Gastrocnemius medialis (tissue), 4 donors: Measurements from ENCODE around the gene TOPAZ1. TPM values are rescaled to one million over a fixed set of nuclear protein-coding genes. Genes with fewer than 3 reads are reported as not detected.

Experiments used
- ATAC-seq, 2 donors: fragments of 150-250 bp; one replicate each; pipeline ENCODE4 v1.9.1; 2016
- DNase-seq, 2 donors: peaks; one replicate each; pipeline ENCODE4 v3.0.0-alpha.2; 2019
- H3K27ac ChIP-seq, 4 donors: fragments of 200-600 bp; sonication (generic); 1 replicate in 1 of 4; 2 replicates in 3 of 4; pipeline ENCODE4 v1.5.1; 2016 to 2018; ENCODE audit warnings: mild to moderate bottlenecking in 2 of 4, moderate library complexity in 1 of 4
- H3K27me3 ChIP-seq, 3 donors: fragments of 200-600 bp; sonication (generic) in 2 of 3; 1 replicate in 1 of 3; 2 replicates in 2 of 3; pipeline versions ENCODE4 v1.5.1 to v1.6.0; 2016 to 2019; ENCODE audit warnings: mild to moderate bottlenecking in 1 of 3, moderate library complexity in 1 of 3
- H3K36me3 ChIP-seq, 2 donors: fragments of 200-600 bp; sonication (generic) in 1 of 2; one replicate each; pipeline ENCODE4 v1.5.1; 2017 to 2018
- H3K4me1 ChIP-seq, 2 donors: fragments of 200-600 bp; sonication (generic) in 1 of 2; one replicate each; pipeline ENCODE4 v1.5.1; 2016 to 2017; ENCODE audit warnings: mild to moderate bottlenecking in 2 of 2
- H3K4me3 ChIP-seq, 4 donors: fragments of 200-600 bp; sonication (generic) in 3 of 4; 1 replicate in 1 of 4; 2 replicates in 3 of 4; pipeline ENCODE4 v1.5.1; 2016 to 2019; ENCODE audit warnings: mild to moderate bottlenecking in 2 of 4
- H3K9me3 ChIP-seq, 3 donors: fragments of 200-600 bp; sonication (generic) in 2 of 3; 1 replicate in 1 of 3; 2 replicates in 2 of 3; pipeline ENCODE4 v1.5.1; 2016 to 2019
- CTCF ChIP-seq, 5 experiments: fragments of 450-650 bp in 3 of 5; fragments of 200-600 bp in 2 of 5; sonication (generic) in 2 of 5; IDR thresholded peaks in 4 of 5; conservative IDR thresholded peaks in 1 of 5; 1 replicate in 4 of 5; 2 replicates in 1 of 5; pipeline ENCODE4 v1.5.1; 2016 to 2019; ENCODE audit warnings: antibody characterized with exemption in 5 of 5, mild to moderate bottlenecking in 3 of 5, moderate library complexity in 3 of 5
- POLR2A ChIP-seq, 2 donors: fragments of 450-650 bp; IDR thresholded peaks; one replicate each; pipeline ENCODE4 v1.6.1; 2017; ENCODE audit warnings: antibody characterized with exemption in 2 of 2, mild to moderate bottlenecking in 2 of 2, moderate library complexity in 2 of 2
- in situ Hi-C, 4 donors: fragments of 200-750 bp; cut with MboI; loops; one replicate each; pipeline versions ENCODE4 v1.15.0 to v1.8.0; 2017; ENCODE audit warnings: low sequenced_read_pairs in 4 of 4
- intact Hi-C: fragments of 100-400 bp; cut with DNase I; formaldehyde crosslinking; loops from one replicate; pipeline ENCODE4 v1.15.1; 2023; ENCODE audit warnings: low total_unique reads
- total RNA-seq, 4 donors: library from RNA; depleted of rRNA; stranded (reverse); fragments of >200 nt; gene quantifications; one replicate each; pipeline versions ENCODE4 v1.1.0 to v1.2.3, GENCODE V29; 2016

Gene TOPAZ1
- total RNA-seq, 4 donors from 2014 or later, result not detected

GRCh38 chr3:44318891-44319311 is 77.2 kb downstream of the TOPAZ1 start:
- ATAC-seq, result no peak

GRCh38 chr3:44321335-44321734 is 79.6 kb downstream of the TOPAZ1 start:
- intact Hi-C loops (loop anchor here (5.0 to 10.0 kb wide), 5 partner anchors 36 to 593 kb away; partner anchors contain the start of gene TMEM42), in situ Hi-C loops (loop anchor here in 2 of 4 donors (10.0 to 25.0 kb wide), 2 partner anchors 166 to 303 kb away; partner anchors contain the start of genes ZNF197 (in 1 of the 2) and ZNF445 (in 1 of the 2))
- no peaks in the 10 kb centered on the region for H3K27me3 ChIP-seq
- DNase-seq (no peak), ATAC-seq (no peak)
- no peaks in the 10 kb centered on the region for H3K9me3 ChIP-seq
- H3K27ac ChIP-seq, result no peak overlapping the region
- no peak overlapping the region for H3K4me3 ChIP-seq
- peaks cover 0 to 2% of the 10 kb centered on the region in 2 donors for H3K4me1 ChIP-seq
- TF ChIP-seq POLR2A (IDR thresholded peaks at IDR 0.05) (no peak), CTCF (IDR thresholded peaks at IDR 0.05 in 4 of 5, conservative IDR thresholded peaks at IDR 0.05 in 1 of 5) (no peak)
- no peaks in the 10 kb centered on the region for H3K36me3 ChIP-seq

More at GRCh38 chr3:44318891-44319311, 77.2 kb downstream of the TOPAZ1 start:
- no peaks in the 10 kb centered on the region for H3K27me3 ChIP-seq
- DNase-seq, result no peak
- H3K9me3 ChIP-seq, result no peaks in the 10 kb centered on the region
- TF ChIP-seq CTCF (IDR thresholded peaks at IDR 0.05 in 4 of 5, conservative IDR thresholded peaks at IDR 0.05 in 1 of 5) (no peak), POLR2A (IDR thresholded peaks at IDR 0.05) (no peak)
- H3K4me3 ChIP-seq, result no peak overlapping the region
- in situ Hi-C loops, result loop anchor here in 1 of 4 donors (25.0 kb wide), 1 partner anchor 168 kb away; the partner anchor contains the start of gene ZNF445
- H3K27ac ChIP-seq, result no peak overlapping the region
- peaks cover 0 to 2% of the 10 kb centered on the region in 2 donors for H3K4me1 ChIP-seq
- intact Hi-C loops, result no loop called here
- H3K36me3 ChIP-seq, result no peaks in the 10 kb centered on the region

GRCh38 chr3:44323341-44323955 is 81.8 kb downstream of the TOPAZ1 start:
- peaks cover 0 to 2% of the 10 kb centered on the region in 2 donors for H3K4me1 ChIP-seq
- H3K36me3 ChIP-seq, result no peaks in the 10 kb centered on the region
- peak; percentile 17 to 46 for DNase-seq
- peak; percentile 47 to 80 for ATAC-seq
- in situ Hi-C loops (loop anchor here in 2 of 4 donors (10.0 to 25.0 kb wide), 2 partner anchors 164 to 301 kb away; partner anchors contain the start of genes ZNF197 (in 1 of the 2) and ZNF445 (in 1 of the 2)), intact Hi-C loops (loop anchor here (5.0 to 10.0 kb wide), 5 partner anchors 34 to 591 kb away; partner anchors contain the start of gene TMEM42)
- TF ChIP-seq CTCF (IDR thresholded peaks at IDR 0.05 in 4 of 5, conservative IDR thresholded peaks at IDR 0.05 in 1 of 5) (peak; percentile 61 to 83 (median 76)), POLR2A (IDR thresholded peaks at IDR 0.05) (no peak)
- H3K27me3 ChIP-seq, result no peaks in the 10 kb centered on the region
- no peaks in the 10 kb centered on the region for H3K9me3 ChIP-seq
- no peak overlapping the region for H3K27ac ChIP-seq
- no peak overlapping the region for H3K4me3 ChIP-seq

GRCh38 chr3:44324584-44324983 is 82.9 kb downstream of the TOPAZ1 start:
- Histone ChIP-seq H3K4me3 (no peak overlapping the region), H3K27ac (no peak overlapping the region), H3K36me3 (no peaks in the 10 kb centered on the region), H3K4me1 (peaks cover 0 to 2% of the 10 kb centered on the region in 2 donors), H3K9me3 (no peaks in the 10 kb centered on the region), H3K27me3 (no peaks in the 10 kb centered on the region)
- intact Hi-C loops (loop anchor here (5.0 to 10.0 kb wide), 5 partner anchors 33 to 590 kb away; partner anchors contain the start of gene TMEM42), in situ Hi-C loops (loop anchor here in 2 of 4 donors (10.0 to 25.0 kb wide), 2 partner anchors 163 to 300 kb away; partner anchors contain the start of genes ZNF197 (in 1 of the 2) and ZNF445 (in 1 of the 2))
- ATAC-seq (no peak), DNase-seq (no peak)
- no peak for TF ChIP-seq POLR2A (IDR thresholded peaks at IDR 0.05)
- no peak for TF ChIP-seq CTCF (IDR thresholded peaks at IDR 0.05 in 4 of 5, conservative IDR thresholded peaks at IDR 0.05 in 1 of 5)
